ENCODE data around the gene GPR146.

Gene GPR146

DNA sequence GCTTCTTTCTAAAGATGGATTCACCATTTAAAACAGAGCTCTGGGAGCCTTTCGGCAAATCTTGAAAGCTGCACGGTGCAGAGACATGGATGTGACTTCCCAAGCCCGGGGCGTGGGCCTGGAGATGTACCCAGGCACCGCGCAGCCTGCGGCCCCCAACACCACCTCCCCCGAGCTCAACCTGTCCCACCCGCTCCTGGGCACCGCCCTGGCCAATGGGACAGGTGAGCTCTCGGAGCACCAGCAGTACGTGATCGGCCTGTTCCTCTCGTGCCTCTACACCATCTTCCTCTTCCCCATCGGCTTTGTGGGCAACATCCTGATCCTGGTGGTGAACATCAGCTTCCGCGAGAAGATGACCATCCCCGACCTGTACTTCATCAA lies 47.3 kb downstream of the GPR146 start:
- no peak overlapping the region for H3K4me3 ChIP-seq (ENCODE audit: control insufficient read depth, low read depth, low read length)
- TF ChIP-seq, protein P1, sequence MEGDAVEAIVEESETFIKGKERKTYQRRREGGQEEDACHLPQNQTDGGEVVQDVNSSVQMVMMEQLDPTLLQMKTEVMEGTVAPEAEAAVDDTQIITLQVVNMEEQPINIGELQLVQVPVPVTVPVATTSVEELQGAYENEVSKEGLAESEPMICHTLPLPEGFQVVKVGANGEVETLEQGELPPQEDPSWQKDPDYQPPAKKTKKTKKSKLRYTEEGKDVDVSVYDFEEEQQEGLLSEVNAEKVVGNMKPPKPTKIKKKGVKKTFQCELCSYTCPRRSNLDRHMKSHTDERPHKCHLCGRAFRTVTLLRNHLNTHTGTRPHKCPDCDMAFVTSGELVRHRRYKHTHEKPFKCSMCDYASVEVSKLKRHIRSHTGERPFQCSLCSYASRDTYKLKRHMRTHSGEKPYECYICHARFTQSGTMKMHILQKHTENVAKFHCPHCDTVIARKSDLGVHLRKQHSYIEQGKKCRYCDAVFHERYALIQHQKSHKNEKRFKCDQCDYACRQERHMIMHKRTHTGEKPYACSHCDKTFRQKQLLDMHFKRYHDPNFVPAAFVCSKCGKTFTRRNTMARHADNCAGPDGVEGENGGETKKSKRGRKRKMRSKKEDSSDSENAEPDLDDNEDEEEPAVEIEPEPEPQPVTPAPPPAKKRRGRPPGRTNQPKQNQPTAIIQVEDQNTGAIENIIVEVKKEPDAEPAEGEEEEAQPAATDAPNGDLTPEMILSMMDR (IDR thresholded peaks at IDR 0.05; ENCODE audit: control insufficient read depth, insufficient read depth, low read depth, low read length, missing control alignments): no peak
- no peak for DNase-seq (ENCODE audit: low read depth)

DNA sequence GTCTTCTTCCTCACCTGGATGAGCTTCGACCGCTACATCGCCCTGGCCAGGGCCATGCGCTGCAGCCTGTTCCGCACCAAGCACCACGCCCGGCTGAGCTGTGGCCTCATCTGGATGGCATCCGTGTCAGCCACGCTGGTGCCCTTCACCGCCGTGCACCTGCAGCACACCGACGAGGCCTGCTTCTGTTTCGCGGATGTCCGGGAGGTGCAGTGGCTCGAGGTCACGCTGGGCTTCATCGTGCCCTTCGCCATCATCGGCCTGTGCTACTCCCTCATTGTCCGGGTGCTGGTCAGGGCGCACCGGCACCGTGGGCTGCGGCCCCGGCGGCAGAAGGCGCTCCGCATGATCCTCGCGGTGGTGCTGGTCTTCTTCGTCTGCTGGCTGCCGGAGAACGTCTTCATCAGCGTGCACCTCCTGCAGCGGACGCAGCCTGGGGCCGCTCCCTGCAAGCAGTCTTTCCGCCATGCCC lies 47.9 kb downstream of the GPR146 start:
- TF ChIP-seq, protein P1 (IDR thresholded peaks at IDR 0.05; ENCODE audit: control insufficient read depth, insufficient read depth, low read depth, low read length, missing control alignments): no peak
- DNase-seq (ENCODE audit: low read depth): no peak
- H3K4me3 ChIP-seq (ENCODE audit: control insufficient read depth, low read depth, low read length): no peak overlapping the region

DNA sequence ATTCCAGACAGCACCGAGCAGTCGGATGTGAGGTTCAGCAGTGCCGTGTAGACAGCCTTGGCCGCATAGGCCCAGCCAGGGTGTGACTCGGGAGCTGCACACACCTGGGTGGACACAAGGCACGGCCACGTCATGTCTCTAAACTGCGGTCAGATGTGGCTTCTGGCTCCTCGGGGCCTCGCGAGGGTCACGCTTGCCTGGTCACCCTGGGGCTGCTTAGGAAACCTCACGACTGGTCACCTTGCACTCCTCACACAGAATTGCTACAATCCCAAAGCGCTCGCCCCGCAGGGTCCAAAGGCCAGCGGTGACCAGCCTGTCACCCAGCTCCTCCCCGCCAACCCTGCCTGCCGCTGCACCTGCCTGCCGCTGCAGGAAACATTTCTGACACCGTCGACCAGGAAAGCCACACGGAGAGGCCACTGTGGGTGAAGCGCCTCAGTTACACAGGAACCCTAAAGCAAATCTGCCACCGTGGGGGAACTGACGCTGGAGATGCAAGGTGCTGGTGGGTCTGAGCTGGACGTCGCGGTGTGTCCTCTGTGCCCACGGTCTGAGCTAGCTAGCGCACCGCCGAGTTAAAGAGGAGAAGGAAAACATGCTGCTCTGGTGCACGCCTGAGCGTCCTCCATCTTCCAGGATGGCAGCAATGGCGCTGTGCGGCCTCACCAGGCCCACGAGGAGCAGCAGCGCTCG lies 48.6 kb downstream of the GPR146 start:
- no peak overlapping the region for H3K4me3 ChIP-seq (ENCODE audit: control insufficient read depth, low read depth, low read length)
- no peak for DNase-seq (ENCODE audit: low read depth)
- TF ChIP-seq, protein P1 (IDR thresholded peaks at IDR 0.05; ENCODE audit: control insufficient read depth, insufficient read depth, low read depth, low read length, missing control alignments): no peak

GRCh38 chr7:1093502-1093843 lies 49.1 kb downstream of the GPR146 start:
- H3K4me3 ChIP-seq (ENCODE audit: control insufficient read depth, low read depth, low read length): no peak overlapping the region
- TF ChIP-seq, protein P1 (IDR thresholded peaks at IDR 0.05; ENCODE audit: control insufficient read depth, insufficient read depth, low read depth, low read length, missing control alignments): no peak
- no peak for DNase-seq (ENCODE audit: low read depth)

DNA sequence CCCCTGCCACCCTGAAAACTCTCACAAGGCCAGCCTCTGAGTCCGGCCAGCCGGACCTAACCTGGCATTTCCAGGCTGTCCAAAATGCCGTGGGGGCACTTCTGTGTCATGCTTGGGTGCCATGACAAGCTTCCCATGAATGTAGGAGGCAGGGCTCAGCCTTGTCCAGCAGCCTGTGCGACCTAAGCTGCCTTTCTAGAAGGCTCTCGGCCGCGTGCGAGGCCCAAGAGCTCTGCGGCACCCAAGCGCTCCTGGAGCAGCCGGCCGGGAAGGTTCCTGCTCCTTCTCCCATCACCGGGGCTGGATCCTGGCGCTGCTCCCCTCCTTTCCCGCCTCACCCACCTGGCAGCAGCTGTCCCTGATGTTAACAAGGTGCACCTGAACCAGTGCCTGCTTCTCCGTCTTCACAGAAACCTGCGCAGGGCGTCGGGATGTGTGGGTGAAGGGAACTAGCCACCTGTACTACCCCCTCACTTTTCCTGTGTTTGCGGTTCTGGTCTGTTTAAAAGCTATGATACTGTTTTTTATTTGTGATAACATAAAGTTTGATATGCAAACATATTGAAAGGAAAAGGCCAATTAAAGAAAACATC lies 49.7 kb downstream of the GPR146 start:
- no peak for DNase-seq (ENCODE audit: low read depth)
- TF ChIP-seq, protein P1 (IDR thresholded peaks at IDR 0.05; ENCODE audit: control insufficient read depth, insufficient read depth, low read depth, low read length, missing control alignments): no peak
- H3K4me3 ChIP-seq (ENCODE audit: control insufficient read depth, low read depth, low read length): no peak overlapping the region

DNA sequence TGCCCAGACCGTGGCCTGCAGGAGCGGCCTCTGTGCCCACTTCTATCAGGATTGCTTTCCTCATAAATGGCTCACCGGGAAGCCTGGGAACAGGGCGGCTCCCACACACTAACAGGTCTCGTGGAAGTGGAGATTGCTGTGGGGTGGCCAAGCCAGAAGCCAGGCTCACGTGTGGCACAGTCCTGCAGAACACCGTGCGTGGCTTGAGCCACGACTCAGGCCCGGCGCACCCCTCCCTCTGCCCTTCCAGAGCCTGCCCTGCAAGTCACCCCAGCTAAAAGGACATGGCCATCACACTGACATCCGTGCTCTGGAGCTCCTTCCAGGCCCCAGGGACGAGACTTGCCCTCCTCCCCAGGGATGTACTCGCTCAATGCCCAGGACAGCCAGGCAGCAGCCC lies 50.5 kb downstream of the GPR146 start:
- TF ChIP-seq, protein P1 (IDR thresholded peaks at IDR 0.05; ENCODE audit: control insufficient read depth, insufficient read depth, low read depth, low read length, missing control alignments): no peak
- DNase-seq (ENCODE audit: low read depth): no peak

More for the DNA sequence above, 50.5 kb downstream of the GPR146 start:
- no peak overlapping the region for H3K4me3 ChIP-seq (ENCODE audit: control insufficient read depth, low read depth, low read length)

Data from AG09309 (cell line).